ENCODE data around the gene SIAH3. TPM values are rescaled to one million over a fixed set of nuclear protein-coding genes. Genes with fewer than 3 reads are reported as not detected.

The SIAH3 gene
- not detected for total RNA-seq

- Histone ChIP-seq H3K27ac (no peak within 1 kb of the TSS), H3K4me1 (peaks cover 0 to 21% (median 2%) of the 10 kb centered on the region in 4 donors), H3K27me3 (peaks cover 64% of the 10 kb centered on the region), H3K36me3 (no peaks in the 10 kb centered on the region), H3K4me3 (peak within 1 kb of the TSS in 2 of 4 donors; percentile 14 to 26), H3K9me3 (peaks cover 0 to 5% of the 10 kb centered on the region in 2 donors)
- no peak for DNase-seq
- no peak for TF ChIP-seq CTCF (IDR thresholded peaks at IDR 0.05)
- no peak for TF ChIP-seq EP300 (IDR thresholded peaks at IDR 0.05; ENCODE audit: low read depth)
- no peak for TF ChIP-seq POLR2AphosphoS5 (IDR thresholded peaks at IDR 0.05)
- TF ChIP-seq POLR2A (IDR thresholded peaks at IDR 0.05): no peak
- intact Hi-C loops (cut with DNase I; ENCODE audit: low total_unique reads): no loop called here
- WGBS, 2 donors (ENCODE audit: low coverage in 1 of 2): 21 to 28% methylated on average over 7 to 23 of the region's 35 CpGs
- in situ Hi-C loops (cut with MboI; ENCODE audit: low pct_ligation_motif_present in 1 of 4, low pct_unique_long_range_greater_than_20kb in 1 of 4, low sequenced_read_pairs in 3 of 4): no loop called here
Measured at GRCh38 chr13:45851171-45851921, at the start of gene SIAH3. Gene SIAH3, minus strand, starts transcription at chr13:45851753. Its CDS starts 124 bp downstream, at chr13:45851629.

GRCh38 chr13:45899406-45899805, 47.9 kb upstream of the SIAH3 start:
- no peaks in the 10 kb centered on the region for H3K4me1 ChIP-seq
- 25 to 30% methylated on average over 3 of the region's 3 CpGs for WGBS, 2 donors (ENCODE audit: low coverage in 1 of 2)
- H3K27ac ChIP-seq: no peak overlapping the region
- no peak overlapping the region for H3K4me3 ChIP-seq
- H3K9me3 ChIP-seq: no peaks in the 10 kb centered on the region
- H3K27me3 ChIP-seq: no peaks in the 10 kb centered on the region
- no peak for TF ChIP-seq EP300 (IDR thresholded peaks at IDR 0.05; ENCODE audit: low read depth)
- TF ChIP-seq POLR2A (IDR thresholded peaks at IDR 0.05): no peak
- TF ChIP-seq CTCF (IDR thresholded peaks at IDR 0.05): no peak
- no peak for TF ChIP-seq POLR2AphosphoS5 (IDR thresholded peaks at IDR 0.05)
- DNase-seq: no peak
- in situ Hi-C loops (cut with MboI; ENCODE audit: low pct_ligation_motif_present in 1 of 4, low pct_unique_long_range_greater_than_20kb in 1 of 4, low sequenced_read_pairs in 3 of 4): no loop called here
- intact Hi-C loops (cut with DNase I; ENCODE audit: low total_unique reads): no loop called here
- no peaks in the 10 kb centered on the region for H3K36me3 ChIP-seq

GRCh38 chr13:45897562-45897961, 46.0 kb upstream of the SIAH3 start:
- no peak for TF ChIP-seq EP300 (IDR thresholded peaks at IDR 0.05; ENCODE audit: low read depth)
- TF ChIP-seq CTCF (IDR thresholded peaks at IDR 0.05): no peak
- no peak for TF ChIP-seq POLR2A (IDR thresholded peaks at IDR 0.05)
- no peak for TF ChIP-seq POLR2AphosphoS5 (IDR thresholded peaks at IDR 0.05)
- in situ Hi-C loops (cut with MboI; ENCODE audit: low pct_ligation_motif_present in 1 of 4, low pct_unique_long_range_greater_than_20kb in 1 of 4, low sequenced_read_pairs in 3 of 4): no loop called here
- no peaks in the 10 kb centered on the region for H3K36me3 ChIP-seq
- H3K27ac ChIP-seq: no peak overlapping the region
- WGBS, 2 donors (ENCODE audit: low coverage in 1 of 2): 85 to 95% methylated on average over 2 of the region's 2 CpGs
- intact Hi-C loops (cut with DNase I; ENCODE audit: low total_unique reads): no loop called here
- no peaks in the 10 kb centered on the region for H3K4me1 ChIP-seq
- H3K27me3 ChIP-seq: no peaks in the 10 kb centered on the region
- H3K4me3 ChIP-seq: no peak overlapping the region
- no peak for DNase-seq
- no peaks in the 10 kb centered on the region for H3K9me3 ChIP-seq

- H3K36me3 ChIP-seq: no peaks in the 10 kb centered on the region
- no peaks in the 10 kb centered on the region for H3K4me1 ChIP-seq
- no peak overlapping the region for H3K27ac ChIP-seq
- intact Hi-C loops (cut with DNase I; ENCODE audit: low total_unique reads): no loop called here
- H3K9me3 ChIP-seq: no peaks in the 10 kb centered on the region
- no peak for DNase-seq
- in situ Hi-C loops (cut with MboI; ENCODE audit: low pct_ligation_motif_present in 1 of 4, low pct_unique_long_range_greater_than_20kb in 1 of 4, low sequenced_read_pairs in 3 of 4): no loop called here
- 58 to 83% methylated on average over 2 to 5 of the region's 5 CpGs for WGBS, 2 donors (ENCODE audit: low coverage in 1 of 2)
- H3K4me3 ChIP-seq: no peak overlapping the region
- no peaks in the 10 kb centered on the region for H3K27me3 ChIP-seq
- TF ChIP-seq CTCF (IDR thresholded peaks at IDR 0.05) (no peak), POLR2A (IDR thresholded peaks at IDR 0.05) (no peak), POLR2AphosphoS5 (IDR thresholded peaks at IDR 0.05) (no peak), EP300 (IDR thresholded peaks at IDR 0.05; ENCODE audit: low read depth) (no peak)
Measured at GRCh38 chr13:45896285-45896684, 44.7 kb upstream of the SIAH3 start.

All from transverse colon (tissue), 4 donors.